Loucy (cell line): ENCODE measurements around the gene HPCA.

Experiments
- EZH2phosphoT487 ChIP-seq: fragments of 200-600 bp; IDR thresholded peaks from 2 replicates; pipeline ENCODE4 v1.6.1; 2018; ENCODE audit warnings: antibody characterized with exemption, mild to moderate bottlenecking, moderate library complexity, borderline replicate concordance
- TF ChIP-seq, protein P1 (sequence below): fragments of 200-600 bp; sonication (generic); conservative IDR thresholded peaks from 2 replicates; pipeline ENCODE4 v1.5.1; 2014; ENCODE audit warnings: mild to moderate bottlenecking, antibody characterized with exemption, low read length

DNA sequence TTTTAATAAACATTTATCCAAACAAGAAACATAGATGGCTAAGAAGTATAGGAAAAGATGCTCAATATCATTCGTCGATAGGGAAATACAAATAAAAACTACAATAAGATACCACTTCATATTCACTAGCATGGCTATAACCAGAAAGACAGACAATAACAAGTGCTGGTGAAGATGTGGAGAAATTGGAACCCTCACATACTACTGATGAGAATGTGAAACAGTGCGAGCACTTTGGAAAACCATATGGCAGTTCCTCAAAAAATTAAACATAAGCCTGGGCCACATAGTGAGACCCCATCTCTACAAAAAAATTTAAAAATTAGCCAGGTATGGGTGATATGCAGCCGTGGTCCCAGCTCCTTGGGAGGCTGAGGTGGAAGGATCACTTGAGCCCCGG is 24.0 kb downstream of the HPCA start:
- TF ChIP-seq, protein P1, sequence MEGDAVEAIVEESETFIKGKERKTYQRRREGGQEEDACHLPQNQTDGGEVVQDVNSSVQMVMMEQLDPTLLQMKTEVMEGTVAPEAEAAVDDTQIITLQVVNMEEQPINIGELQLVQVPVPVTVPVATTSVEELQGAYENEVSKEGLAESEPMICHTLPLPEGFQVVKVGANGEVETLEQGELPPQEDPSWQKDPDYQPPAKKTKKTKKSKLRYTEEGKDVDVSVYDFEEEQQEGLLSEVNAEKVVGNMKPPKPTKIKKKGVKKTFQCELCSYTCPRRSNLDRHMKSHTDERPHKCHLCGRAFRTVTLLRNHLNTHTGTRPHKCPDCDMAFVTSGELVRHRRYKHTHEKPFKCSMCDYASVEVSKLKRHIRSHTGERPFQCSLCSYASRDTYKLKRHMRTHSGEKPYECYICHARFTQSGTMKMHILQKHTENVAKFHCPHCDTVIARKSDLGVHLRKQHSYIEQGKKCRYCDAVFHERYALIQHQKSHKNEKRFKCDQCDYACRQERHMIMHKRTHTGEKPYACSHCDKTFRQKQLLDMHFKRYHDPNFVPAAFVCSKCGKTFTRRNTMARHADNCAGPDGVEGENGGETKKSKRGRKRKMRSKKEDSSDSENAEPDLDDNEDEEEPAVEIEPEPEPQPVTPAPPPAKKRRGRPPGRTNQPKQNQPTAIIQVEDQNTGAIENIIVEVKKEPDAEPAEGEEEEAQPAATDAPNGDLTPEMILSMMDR = no peak
- TF ChIP-seq EZH2phosphoT487 = no peak
